ENCODE data around the gene TOLLIP. TPM values are rescaled to one million over a fixed set of nuclear protein-coding genes. Genes with fewer than 3 reads are reported as not detected.

Gene TOLLIP
- total and polyA plus RNA-seq, 9 of the 15 experiments (the other 6 are each of a cell fraction or from before 2014, with no cell fraction given): 0.23 to 22.8 (median 7.1) TPM

- TF ChIP-seq ZBTB40 (IDR thresholded peaks at IDR 0.05): no peak
- TF ChIP-seq ZBTB40 (CRISPR knock-in tag; IDR thresholded peaks at IDR 0.05): no peak
- no peak for TF ChIP-seq PRPF4 (IDR thresholded peaks at IDR 0.05; ENCODE audit: insufficient read depth, low read depth, low read length, poor library complexity, severe bottlenecking)
Measured at GRCh38 chr11:1303126-1303821, 6.2 kb downstream of the TOLLIP start (continued).

Data from K562 (cell line).